ENCODE data around the gene FMN1.

DNA sequence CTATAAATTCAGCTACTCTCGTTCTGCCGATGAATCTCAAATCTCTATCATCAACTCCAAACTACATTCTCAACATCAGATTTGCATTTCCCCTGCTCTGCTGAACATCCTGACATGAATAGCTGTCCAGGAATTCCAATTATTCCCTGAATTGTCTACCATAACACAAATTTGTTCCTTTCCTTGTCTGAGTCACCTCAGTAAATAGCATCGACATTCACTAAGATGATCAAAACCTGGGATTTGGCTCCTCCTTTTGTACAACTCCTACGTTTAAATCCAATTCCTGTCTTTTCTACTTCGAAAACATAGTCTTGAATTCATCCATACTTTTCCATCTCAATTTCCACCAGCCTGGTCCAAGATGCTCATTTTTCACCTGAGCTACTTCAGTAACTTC, 369.7 kb downstream of the FMN1 start:
- TF ChIP-seq EZH2 (IDR thresholded peaks at IDR 0.05; ENCODE audit: low read depth, low read length, severe bottlenecking) (no peak), POLR2AphosphoS5 (IDR thresholded peaks at IDR 0.05; ENCODE audit: low read depth, low read length) (no peak), POLR2A (IDR thresholded peaks at IDR 0.05; ENCODE audit: control extremely low read depth in 1 of 2, low read depth in 2 of 2, low read length in 2 of 2) (no peak), CHD1 (IDR thresholded peaks at IDR 0.05; ENCODE audit: low read depth, low read length) (no peak)
- TF ChIP-seq, protein P1, sequence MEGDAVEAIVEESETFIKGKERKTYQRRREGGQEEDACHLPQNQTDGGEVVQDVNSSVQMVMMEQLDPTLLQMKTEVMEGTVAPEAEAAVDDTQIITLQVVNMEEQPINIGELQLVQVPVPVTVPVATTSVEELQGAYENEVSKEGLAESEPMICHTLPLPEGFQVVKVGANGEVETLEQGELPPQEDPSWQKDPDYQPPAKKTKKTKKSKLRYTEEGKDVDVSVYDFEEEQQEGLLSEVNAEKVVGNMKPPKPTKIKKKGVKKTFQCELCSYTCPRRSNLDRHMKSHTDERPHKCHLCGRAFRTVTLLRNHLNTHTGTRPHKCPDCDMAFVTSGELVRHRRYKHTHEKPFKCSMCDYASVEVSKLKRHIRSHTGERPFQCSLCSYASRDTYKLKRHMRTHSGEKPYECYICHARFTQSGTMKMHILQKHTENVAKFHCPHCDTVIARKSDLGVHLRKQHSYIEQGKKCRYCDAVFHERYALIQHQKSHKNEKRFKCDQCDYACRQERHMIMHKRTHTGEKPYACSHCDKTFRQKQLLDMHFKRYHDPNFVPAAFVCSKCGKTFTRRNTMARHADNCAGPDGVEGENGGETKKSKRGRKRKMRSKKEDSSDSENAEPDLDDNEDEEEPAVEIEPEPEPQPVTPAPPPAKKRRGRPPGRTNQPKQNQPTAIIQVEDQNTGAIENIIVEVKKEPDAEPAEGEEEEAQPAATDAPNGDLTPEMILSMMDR (IDR thresholded peaks at IDR 0.05; ENCODE audit: control extremely low read depth in 1 of 3, insufficient read depth in 1 of 3, low read depth in 1 of 3, low read length in 3 of 3): no peak
- TF ChIP-seq, protein P2, sequence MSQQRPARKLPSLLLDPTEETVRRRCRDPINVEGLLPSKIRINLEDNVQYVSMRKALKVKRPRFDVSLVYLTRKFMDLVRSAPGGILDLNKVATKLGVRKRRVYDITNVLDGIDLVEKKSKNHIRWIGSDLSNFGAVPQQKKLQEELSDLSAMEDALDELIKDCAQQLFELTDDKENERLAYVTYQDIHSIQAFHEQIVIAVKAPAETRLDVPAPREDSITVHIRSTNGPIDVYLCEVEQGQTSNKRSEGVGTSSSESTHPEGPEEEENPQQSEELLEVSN (IDR thresholded peaks at IDR 0.05): no peak
